ENCODE measurements around the gene MPDU1. TPM values are rescaled to one million over a fixed set of nuclear protein-coding genes. Genes with fewer than 3 reads are reported as not detected.

Gene MPDU1
- total RNA-seq, 4 donors from 2014 or later = 53.9 to 94.2 (median 77.7) TPM

DNA sequence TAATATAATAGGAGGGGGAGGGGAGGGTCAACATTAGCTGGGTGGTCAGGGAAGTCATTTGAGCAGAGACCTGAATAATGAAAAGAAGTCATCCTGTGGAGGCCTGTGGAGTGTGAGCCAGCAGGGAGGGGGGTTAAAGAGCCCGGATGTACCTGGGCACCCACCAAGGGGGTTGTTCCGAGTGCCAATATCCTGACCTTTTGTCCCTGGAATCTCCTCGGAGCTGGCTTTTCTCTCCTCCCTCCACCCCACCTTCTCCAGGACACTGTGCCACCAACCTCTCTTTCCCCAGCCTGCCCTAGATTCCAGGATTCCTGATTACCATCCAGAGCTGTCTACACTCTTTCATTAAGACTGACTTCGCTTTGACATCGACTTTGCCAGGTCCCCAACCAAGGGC lies 52.5 kb downstream of the MPDU1 start:
- TF ChIP-seq, protein P1, sequence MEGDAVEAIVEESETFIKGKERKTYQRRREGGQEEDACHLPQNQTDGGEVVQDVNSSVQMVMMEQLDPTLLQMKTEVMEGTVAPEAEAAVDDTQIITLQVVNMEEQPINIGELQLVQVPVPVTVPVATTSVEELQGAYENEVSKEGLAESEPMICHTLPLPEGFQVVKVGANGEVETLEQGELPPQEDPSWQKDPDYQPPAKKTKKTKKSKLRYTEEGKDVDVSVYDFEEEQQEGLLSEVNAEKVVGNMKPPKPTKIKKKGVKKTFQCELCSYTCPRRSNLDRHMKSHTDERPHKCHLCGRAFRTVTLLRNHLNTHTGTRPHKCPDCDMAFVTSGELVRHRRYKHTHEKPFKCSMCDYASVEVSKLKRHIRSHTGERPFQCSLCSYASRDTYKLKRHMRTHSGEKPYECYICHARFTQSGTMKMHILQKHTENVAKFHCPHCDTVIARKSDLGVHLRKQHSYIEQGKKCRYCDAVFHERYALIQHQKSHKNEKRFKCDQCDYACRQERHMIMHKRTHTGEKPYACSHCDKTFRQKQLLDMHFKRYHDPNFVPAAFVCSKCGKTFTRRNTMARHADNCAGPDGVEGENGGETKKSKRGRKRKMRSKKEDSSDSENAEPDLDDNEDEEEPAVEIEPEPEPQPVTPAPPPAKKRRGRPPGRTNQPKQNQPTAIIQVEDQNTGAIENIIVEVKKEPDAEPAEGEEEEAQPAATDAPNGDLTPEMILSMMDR (IDR thresholded peaks at IDR 0.05; ENCODE audit: low read depth) = no peak

Small RNA genes lying within 50 kb of the gene (small RNA-seq; reads per million reads assigned to genes)
- gene CD68 (not detected), gene RF00019 (0.49 reads per million), gene SNORA48 (not detected), gene SNORD10 (not detected)

Other genes with a start within 250 kb of the MPDU1 start
- gene ACAP1, start 247.3 kb upstream of the MPDU1 start, total RNA-seq = 1 to 10 TPM; 1.8 to 8.4 (median 4.0) TPM
- gene KCTD11, start 231.7 kb upstream of the MPDU1 start, total RNA-seq = 10 to 100 TPM in 1 of 4 donors, 1 to 10 TPM in 3; 4.9 to 13.8 (median 7.2) TPM
- not detected for gene TMEM95, start 228.7 kb upstream of the MPDU1 start, total RNA-seq
- gene TNK1, start 202.8 kb upstream of the MPDU1 start, total RNA-seq = 1 to 10 TPM in 3 of 4 donors, under 1 TPM in 1; 0.51 to 1.9 (median 1.1) TPM
- 10 to 100 TPM in 3 of 4 donors, 1 to 10 TPM in 1; 9.1 to 21.3 (median 16.2) TPM for gene PLSCR3, start 189.3 kb upstream of the MPDU1 start, total RNA-seq
- gene TMEM256, start 179.8 kb upstream of the MPDU1 start, total RNA-seq = 100 to 1,000 TPM in 2 of 4 donors, 10 to 100 TPM in 2; 76.7 to 134 (median 109) TPM
- 1 to 10 TPM; 3.1 to 6.8 (median 4.2) TPM for gene NLGN2, start 176.0 kb upstream of the MPDU1 start, total RNA-seq
- not detected for gene SPEM1, start 163.5 kb upstream of the MPDU1 start, total RNA-seq
- gene SPEM2, start 158.2 kb upstream of the MPDU1 start, total RNA-seq = not detected
- gene SPEM3, start 155.0 kb upstream of the MPDU1 start, total RNA-seq = not detected
- 1 to 10 TPM; 2.9 to 7.8 (median 5.9) TPM for gene TMEM102, start 148.4 kb upstream of the MPDU1 start, total RNA-seq
- 1 to 10 TPM in 2 of 4 donors, under 1 TPM in 1, not detected in 1; 0.88 to 1.3 (median 1.2) TPM for gene FGF11, start 144.3 kb upstream of the MPDU1 start, total RNA-seq
- 10 to 100 TPM in 1 of 4 donors, 1 to 10 TPM in 3; 2.4 to 10.4 (median 9.8) TPM for gene CHRNB1, start 138.8 kb upstream of the MPDU1 start, total RNA-seq
- gene ZBTB4, start 104.2 kb upstream of the MPDU1 start, total RNA-seq = 10 to 100 TPM; 34.2 to 58.0 (median 39.3) TPM
- not detected for gene SLC35G6, start 102.4 kb upstream of the MPDU1 start, total RNA-seq
- 100 to 1,000 TPM in 1 of 4 donors, 10 to 100 TPM in 3; 31.1 to 123 (median 58.5) TPM for gene POLR2A, start 99.5 kb upstream of the MPDU1 start, total RNA-seq
- gene TNFSF12, start 34.8 kb upstream of the MPDU1 start, total RNA-seq = 10 to 100 TPM; 21.2 to 61.9 (median 58.7) TPM
- 10 to 100 TPM; 22.8 to 69.5 (median 53.1) TPM for gene TNFSF13, start 25.1 kb upstream of the MPDU1 start, total RNA-seq
- 10 to 100 TPM; 41.6 to 64.7 (median 56.8) TPM for gene SENP3, start 21.9 kb upstream of the MPDU1 start, total RNA-seq
- gene CD68, start 4.2 kb upstream of the MPDU1 start, total RNA-seq = 100 to 1,000 TPM in 3 of 4 donors, 10 to 100 TPM in 1; 56.9 to 609 (median 149) TPM
- 1 to 10 TPM in 1 of 4 donors, not detected in 3; 1.0 TPM for gene SOX15, start 6.2 kb downstream of the MPDU1 start, total RNA-seq
- gene FXR2, start 31.0 kb downstream of the MPDU1 start, total RNA-seq = 10 to 100 TPM; 12.2 to 35.0 (median 25.1) TPM
- 100 to 1,000 TPM in 1 of 4 donors, 10 to 100 TPM in 3; 69.6 to 126 (median 85.0) TPM for gene SAT2, start 44.0 kb downstream of the MPDU1 start, total RNA-seq
- 1 to 10 TPM in 2 of 4 donors, under 1 TPM in 2; 0.44 to 2.1 (median 1.1) TPM for gene SHBG, start 46.3 kb downstream of the MPDU1 start, total RNA-seq
- under 1 TPM in 1 of 4 donors, not detected in 3; 0.38 TPM for gene ATP1B2, start 67.1 kb downstream of the MPDU1 start, total RNA-seq
- 10 to 100 TPM; 13.8 to 21.7 (median 16.4) TPM for gene TP53, start 103.6 kb downstream of the MPDU1 start, total RNA-seq
- 1 to 10 TPM; 1.1 to 3.3 (median 2.1) TPM for gene WRAP53, start 104.6 kb downstream of the MPDU1 start, total RNA-seq
- gene EFNB3, start 121.3 kb downstream of the MPDU1 start, total RNA-seq = under 1 TPM; 0.22 to 0.82 (median 0.55) TPM
- gene DNAH2, start 133.9 kb downstream of the MPDU1 start, total RNA-seq = under 1 TPM; under 0.01 to 0.22 (median 0.18) TPM